ENCODE data around the gene TWIST1.

DNA sequence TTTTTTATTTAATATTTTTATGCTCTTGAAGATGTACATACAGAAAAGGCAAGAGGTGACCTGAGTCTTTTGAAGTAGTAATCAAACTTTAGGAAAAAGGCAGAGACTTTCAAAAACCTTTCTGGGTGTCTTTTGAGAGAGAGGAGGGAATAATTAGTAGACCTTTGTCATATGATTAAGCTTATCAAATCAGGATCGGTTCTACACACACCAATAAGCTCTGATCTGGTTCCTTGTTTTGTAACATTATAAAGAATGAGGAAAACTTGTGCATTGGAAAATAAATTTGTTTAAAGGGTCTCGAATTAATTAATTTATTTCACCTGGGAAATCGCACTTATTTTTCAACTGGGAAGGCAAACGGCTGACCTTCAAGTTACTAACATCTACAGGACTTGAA is 11.9 kb downstream of the TWIST1 start:
- TF ChIP-seq EZH2 (IDR thresholded peaks at IDR 0.05; ENCODE audit: borderline replicate concordance, low read length) = no peak
- TF ChIP-seq, protein P1, sequence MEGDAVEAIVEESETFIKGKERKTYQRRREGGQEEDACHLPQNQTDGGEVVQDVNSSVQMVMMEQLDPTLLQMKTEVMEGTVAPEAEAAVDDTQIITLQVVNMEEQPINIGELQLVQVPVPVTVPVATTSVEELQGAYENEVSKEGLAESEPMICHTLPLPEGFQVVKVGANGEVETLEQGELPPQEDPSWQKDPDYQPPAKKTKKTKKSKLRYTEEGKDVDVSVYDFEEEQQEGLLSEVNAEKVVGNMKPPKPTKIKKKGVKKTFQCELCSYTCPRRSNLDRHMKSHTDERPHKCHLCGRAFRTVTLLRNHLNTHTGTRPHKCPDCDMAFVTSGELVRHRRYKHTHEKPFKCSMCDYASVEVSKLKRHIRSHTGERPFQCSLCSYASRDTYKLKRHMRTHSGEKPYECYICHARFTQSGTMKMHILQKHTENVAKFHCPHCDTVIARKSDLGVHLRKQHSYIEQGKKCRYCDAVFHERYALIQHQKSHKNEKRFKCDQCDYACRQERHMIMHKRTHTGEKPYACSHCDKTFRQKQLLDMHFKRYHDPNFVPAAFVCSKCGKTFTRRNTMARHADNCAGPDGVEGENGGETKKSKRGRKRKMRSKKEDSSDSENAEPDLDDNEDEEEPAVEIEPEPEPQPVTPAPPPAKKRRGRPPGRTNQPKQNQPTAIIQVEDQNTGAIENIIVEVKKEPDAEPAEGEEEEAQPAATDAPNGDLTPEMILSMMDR (IDR thresholded peaks at IDR 0.05; ENCODE audit: low read length) = no peak

Data from OCI-LY1 (cell line).